HEK293 (cell line): ENCODE results near the gene DSCAM.

Source experiments
- CTCF ChIP-seq: fragments of 450-650 bp; formaldehyde crosslinking; IDR thresholded peaks from 2 replicates; pipeline ENCODE4 v1.5.1; 2016; ENCODE audit warnings: missing biosample characterization, missing genetic modification characterization
- ZNF138 ChIP-seq: fragments of 450-650 bp; formaldehyde crosslinking; IDR thresholded peaks from 2 replicates; pipeline ENCODE4 v1.5.1; 2016; ENCODE audit warnings: missing biosample characterization, missing genetic modification characterization, borderline replicate concordance
- TF ChIP-seq, protein P1 (sequence below): fragments of 450-650 bp; formaldehyde crosslinking; IDR thresholded peaks from 2 replicates; pipeline ENCODE4 v1.5.1; 2016; ENCODE audit warnings: missing biosample characterization, missing genetic modification characterization

GRCh38 chr21:40169971-40170370 is 677.0 kb downstream of the DSCAM start:
- no peak for TF ChIP-seq CTCF (tag by site-specific recombination)
- TF ChIP-seq, protein P1, sequence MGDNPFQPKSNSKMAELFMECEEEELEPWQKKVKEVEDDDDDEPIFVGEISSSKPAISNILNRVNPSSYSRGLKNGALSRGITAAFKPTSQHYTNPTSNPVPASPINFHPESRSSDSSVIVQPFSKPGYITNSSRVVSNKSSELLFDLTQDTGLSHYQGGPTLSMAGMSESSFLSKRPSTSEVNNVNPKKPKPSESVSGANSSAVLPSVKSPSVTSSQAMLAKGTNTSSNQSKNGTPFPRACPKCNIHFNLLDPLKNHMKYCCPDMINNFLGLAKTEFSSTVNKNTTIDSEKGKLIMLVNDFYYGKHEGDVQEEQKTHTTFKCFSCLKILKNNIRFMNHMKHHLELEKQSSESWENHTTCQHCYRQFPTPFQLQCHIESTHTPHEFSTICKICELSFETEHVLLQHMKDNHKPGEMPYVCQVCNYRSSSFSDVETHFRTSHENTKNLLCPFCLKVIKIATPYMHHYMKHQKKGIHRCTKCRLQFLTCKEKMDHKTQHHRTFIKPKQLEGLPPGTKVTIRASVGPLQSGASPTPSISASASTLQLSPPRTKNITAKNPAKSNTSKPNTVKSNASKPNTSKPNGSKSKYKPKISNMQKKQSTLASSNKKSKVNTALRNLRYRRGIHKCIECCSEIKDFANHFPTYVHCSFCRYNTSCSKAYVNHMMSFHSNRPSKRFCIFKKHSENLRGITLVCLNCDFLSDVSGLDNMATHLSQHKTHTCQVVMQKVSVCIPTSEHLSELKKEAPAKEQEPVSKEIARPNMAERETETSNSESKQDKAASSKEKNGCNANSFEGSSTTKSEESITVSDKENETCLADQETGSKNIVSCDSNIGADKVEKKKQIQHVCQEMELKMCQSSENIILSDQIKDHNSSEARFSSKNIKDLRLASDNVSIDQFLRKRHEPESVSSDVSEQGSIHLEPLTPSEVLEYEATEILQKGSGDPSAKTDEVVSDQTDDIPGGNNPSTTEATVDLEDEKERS (tag by site-specific recombination), result no peak
- no peak for TF ChIP-seq ZNF138
